GM11168 (cell line): ENCODE results near the gene CRYGD.
"Not testable (repeated sequence)": the region's sequence is repeated elsewhere in the genome, so short reads cannot be mapped to it uniquely, and the experiment has no call there.

Experiments
- in situ Hi-C: fragments of 300-500 bp; cut with MboI; formaldehyde crosslinking; loops from one replicate; pipeline ENCODE4 v1.12.0; 2022; ENCODE audit warnings: low sequenced_read_pairs; ENCODE audit not compliant: unreplicated experiment

CRYGD gene

DNA sequence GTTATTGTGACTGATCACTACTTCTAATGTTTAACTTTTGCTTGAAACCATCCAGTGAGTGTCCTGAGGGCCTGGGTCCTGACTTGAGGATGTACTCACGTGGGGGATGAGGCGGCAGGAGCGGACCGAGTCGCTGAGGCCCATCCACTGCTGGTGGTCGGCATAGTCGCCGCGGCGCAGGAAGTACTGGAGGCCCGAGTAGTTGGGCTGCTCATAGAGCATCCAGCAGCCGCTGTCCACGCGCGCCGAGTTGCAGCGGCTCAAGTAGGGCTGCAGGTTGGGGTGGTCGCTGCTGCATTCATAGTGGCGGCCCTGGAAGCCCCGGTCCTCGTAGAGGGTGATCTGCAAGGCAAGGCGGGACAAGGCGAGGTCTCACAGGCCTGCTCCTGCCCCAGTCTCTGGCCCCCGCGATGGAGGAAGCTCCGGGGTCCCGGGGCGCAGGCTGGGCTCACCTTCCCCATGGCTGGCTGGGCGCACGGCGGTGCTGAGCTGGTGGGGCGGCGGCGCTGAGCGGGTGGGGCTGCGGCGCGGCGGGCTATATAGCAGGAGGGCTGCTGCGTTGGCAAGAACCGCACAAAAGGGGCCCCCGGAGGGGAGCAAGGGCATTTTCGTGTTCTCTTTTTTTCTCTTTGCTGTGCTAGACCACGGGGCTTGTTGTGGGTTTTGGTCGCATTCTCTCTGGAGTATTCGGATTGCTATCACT is at the start of gene CRYGD:
TSS of gene CRYGD (minus strand) at position 512 of the 703 bp plus-strand sequence. CDS start at position 461, 51 bp downstream.
- in situ Hi-C loops, result not testable (repeated sequence)

DNA sequence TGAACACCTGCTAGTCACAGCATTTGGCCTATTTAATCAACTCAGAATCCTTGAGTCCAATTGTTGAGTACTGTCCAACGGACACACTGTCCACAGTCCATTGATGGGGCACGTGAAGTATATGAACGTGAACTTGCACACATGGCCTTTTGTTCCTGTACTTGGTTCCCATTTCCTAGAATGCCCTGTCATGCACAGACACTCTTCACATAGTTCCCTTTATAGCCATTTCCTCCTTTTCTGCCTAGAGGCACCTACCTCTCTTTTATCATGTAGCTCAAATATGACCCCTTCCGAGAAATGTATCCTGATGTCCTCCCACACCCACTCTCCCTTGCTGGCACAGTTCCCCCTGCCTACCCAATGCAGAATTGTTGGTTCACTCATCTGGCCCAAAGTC is 47.8 kb upstream of the CRYGD start:
- in situ Hi-C loops, result no loop called here

DNA sequence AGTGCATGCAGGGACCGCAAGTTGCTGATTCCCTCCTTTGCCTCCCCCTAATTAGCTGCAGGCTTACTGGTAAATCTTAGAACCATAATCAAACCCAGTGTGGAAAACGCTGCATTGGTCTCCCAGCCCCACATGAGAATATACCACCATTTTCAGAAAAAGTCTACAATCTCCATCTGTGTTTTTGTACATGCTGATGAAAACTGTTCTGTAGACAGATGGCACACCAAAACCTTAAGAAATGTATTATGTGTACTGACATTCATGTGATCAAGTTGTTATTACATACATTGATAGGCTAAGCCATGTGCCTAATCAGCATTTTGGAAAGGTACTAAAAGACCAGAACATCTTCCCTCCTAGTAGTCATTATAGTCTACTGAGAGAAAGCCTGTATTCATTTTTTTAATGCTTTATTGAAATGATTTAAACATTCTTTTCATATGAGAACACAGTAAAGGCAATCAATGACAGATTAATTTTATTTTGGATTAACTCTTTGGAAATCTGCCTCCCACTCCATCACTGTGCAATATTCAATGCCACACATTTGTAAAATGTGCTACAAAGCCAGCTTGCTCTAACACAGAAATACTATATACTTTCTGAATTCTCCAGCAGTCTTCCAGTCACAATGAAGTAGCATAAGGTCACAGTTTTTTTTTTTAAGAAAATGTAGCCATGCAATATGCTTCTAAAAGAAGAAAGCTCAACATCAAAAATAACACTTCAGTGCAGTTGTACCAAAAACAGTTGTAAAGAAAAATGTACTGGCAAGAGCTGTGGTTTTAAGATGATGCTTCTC is 40.8 kb upstream of the CRYGD start:
- in situ Hi-C loops, result no loop called here

DNA sequence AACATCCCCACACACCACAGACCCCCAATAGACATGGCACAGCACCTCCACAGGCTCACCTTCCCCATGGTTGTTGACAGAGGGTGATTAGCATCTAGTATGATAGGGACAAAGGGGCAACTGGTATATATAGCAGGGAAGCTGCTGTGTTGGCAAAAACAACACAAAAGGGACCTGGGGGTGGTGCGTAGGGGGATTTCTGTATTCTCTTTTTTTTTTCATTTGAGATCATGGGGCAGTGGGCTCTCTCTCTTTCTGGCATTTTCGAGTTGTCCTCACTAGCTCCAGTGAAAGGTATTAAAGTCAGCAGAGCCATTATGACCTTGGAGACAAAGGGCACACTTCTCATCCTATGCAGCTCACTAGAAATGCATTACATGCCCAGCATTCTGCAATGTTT is 39.2 kb upstream of the CRYGD start, which contains the start of gene CRYGA:
TSS of gene CRYGA (minus strand) at position 101 of the 400 bp plus-strand sequence. CDS start at position 68, 33 bp downstream.
- in situ Hi-C loops, result no loop called here

DNA sequence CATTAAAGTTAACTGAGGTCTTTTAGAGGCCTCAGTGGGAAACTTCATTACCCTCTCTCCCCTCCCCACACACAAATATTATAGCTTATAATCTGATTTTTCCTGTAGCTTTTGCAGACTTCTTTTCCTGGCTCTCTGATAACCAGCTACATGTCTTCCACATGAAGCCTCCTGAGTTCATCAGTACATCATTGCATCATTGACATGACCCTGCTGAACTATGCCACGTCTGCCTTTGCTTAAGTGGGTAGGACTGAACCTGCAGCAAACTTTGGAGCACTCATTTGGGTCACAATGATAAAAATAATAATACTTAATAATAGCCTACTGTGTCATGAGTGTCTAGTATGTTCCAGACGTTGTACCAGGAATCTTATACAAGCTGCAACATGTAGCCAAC is 32.1 kb upstream of the CRYGD start:
- in situ Hi-C loops, result no loop called here

DNA sequence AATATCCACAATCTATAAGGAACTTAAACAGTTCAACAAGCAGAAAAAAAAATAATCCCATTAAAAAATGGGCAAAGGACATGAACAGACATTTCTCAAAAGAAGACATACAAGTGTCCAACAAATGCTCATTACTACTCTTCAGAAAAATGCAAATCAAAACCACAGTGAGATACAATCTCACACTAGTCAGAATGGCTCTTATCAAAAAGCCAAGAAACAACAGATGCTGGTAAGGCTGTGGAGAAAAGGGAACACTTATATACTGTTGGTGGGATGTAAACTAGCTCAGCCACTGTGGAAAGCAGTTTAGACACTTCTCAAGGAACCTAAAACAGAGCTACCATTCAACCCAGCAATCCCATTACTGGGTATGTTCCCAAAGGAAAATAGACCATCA is 28.8 kb upstream of the CRYGD start:
- in situ Hi-C loops, result no loop called here

DNA sequence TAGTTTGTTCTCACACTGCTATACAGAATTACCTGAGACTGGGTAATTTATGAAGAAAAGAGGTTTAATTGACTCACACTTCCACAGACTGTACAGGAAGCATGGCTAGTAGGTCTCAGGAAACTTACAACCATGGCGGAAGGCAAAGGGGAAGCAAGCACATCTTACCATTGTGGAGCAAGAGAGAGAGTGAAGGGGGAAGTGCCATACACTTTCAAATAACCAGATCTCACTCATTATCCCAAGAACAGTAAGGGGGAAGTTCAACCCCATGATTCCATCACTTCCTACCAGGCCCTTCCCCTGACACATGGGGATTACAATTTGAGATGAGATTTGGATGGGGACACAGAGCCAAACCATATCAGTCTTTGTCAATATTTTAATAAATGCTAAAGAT is 26.6 kb upstream of the CRYGD start:
- in situ Hi-C loops, result no loop called here

DNA sequence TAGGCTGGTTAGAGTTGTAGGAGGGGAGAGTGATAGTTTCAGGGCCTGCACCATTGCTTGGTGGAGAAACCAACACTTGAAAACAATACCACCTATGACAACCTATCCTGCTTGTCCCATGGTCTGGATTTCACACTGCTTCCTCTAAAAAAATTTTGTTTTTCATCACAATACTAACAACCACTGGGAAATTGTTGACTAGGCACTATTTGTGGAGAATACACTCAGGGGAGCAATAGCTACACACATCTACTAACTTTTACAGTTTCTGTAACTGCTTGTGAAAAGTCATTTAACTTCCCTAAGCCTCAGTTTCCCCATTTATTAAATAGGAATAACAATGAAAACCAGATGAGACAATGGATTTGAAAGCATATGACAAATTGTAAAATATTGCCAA is 25.8 kb upstream of the CRYGD start:
- in situ Hi-C loops, result no loop called here

DNA sequence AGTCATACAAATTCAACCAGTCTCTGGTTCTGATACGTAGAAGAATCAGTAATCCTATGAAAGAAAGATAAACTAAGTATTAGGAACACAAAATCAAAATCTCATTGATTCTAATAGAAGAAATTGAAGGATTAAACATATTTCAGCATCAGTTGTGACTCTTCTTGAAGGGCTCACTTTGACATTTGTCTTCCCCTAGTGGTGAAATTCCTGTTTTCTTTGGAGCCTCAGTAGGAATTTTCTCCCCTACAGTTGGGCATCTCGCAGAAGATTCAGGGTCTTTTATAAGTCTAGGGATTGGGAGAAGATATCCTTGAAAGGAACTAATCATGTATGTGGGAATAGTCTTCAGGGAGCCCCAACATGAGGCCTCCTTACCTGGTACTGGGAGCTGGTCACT is 24.5 kb upstream of the CRYGD start:
- in situ Hi-C loops, result no loop called here

DNA sequence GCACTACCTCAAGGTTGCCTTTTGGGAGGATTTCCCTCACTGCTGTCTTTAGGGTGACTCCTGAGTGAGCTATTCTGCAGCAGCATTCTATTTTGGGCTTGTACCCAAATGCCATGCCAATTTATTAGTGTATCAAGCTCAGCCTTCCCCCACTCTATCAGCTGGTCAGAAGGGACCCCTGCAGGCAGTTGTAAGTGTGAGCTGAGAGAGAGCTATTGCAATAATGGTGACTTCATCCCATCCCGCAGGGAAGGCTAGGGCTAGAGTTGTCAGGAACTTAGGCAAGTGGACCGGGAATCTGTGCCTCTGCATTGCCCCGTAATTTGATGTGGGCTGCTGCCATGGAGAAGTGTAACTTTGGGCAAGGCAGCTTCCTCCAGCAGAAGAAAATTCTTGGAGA is 23.4 kb upstream of the CRYGD start:
- in situ Hi-C loops, result no loop called here

DNA sequence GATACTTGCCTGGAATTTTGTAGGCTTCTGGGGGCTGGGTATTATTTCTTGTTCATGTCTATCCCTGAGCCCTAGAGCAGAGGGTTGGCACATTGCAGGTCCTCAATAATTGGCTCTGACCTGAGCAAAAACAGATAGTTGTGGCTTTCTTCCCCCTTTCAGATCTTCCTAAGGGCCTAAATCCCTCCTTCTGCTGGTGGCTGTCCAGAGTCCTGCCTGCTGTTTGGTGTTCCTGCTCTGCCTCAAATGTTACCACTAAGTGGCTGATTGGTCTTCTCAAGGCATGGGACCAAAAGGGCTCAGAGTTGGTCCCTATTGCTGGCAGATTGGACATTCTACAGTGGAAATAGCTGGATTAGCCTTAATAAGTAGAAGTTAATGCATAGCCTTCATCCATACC is 22.7 kb upstream of the CRYGD start:
- in situ Hi-C loops, result no loop called here

DNA sequence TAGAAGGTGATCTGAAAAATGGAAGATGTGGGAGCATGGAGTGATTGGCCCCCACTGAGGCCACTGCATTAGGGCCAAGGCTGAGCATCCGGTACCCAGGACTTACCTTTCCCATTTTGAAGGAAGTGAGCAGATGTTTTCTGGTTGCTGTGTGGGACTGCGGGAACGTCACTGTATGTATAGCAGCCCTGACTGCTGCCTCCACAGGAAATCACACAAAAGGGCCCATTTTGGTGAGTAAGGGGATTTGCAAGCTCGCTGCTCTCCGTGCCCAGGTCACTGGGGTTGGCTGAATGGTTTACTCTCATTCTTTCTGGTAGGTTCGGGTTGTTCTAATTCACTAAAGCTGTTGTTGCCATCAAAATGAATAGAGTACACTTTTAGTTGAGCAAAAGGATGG is 21.7 kb upstream of the CRYGD start, which contains the start of gene CRYGB:
TSS of gene CRYGB (minus strand) at position 153 of the 400 bp plus-strand sequence. CDS start at position 115, 38 bp downstream.
- in situ Hi-C loops, result no loop called here

DNA sequence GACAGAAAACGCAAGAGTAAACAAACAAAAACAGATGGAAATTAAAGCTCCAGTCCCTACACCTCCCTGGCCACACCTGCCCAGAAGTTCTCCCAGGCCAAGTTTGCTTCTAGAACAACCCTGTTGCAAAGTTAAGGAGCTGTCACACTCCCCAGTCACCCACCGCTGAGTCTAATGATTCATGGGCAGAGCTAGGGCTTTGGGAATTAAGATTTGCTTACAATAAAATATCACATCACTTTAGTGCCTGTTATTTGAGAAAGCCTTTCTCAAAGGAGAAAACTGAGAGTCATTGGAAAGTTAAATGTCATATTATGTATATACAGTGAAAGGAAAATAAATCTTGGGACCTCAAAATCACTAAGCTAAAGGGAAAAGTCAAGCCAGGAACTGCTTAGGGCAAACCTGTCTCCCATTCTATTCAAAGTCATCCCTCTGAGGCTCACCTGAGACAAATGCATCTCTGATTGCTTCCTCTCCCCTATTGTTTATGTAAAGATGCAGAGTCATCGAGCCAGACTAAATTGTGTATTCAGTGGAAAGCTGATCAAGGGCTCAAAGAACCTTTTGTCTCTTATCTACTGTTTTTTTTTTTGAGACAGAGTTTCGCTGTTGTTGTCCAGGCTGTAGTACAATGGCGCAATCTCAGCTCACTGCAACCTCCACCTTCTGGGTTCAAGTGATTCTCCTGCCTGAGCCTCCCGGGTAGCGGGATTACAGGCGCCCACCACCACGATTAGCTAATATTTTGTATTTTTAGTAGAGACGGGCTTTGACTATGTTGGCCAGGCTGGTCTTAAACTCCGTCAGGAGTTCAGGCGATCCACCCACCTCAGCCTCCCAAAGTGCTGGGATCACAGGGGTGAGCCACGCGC is 18.8 kb upstream of the CRYGD start:
- in situ Hi-C loops, result no loop called here

DNA sequence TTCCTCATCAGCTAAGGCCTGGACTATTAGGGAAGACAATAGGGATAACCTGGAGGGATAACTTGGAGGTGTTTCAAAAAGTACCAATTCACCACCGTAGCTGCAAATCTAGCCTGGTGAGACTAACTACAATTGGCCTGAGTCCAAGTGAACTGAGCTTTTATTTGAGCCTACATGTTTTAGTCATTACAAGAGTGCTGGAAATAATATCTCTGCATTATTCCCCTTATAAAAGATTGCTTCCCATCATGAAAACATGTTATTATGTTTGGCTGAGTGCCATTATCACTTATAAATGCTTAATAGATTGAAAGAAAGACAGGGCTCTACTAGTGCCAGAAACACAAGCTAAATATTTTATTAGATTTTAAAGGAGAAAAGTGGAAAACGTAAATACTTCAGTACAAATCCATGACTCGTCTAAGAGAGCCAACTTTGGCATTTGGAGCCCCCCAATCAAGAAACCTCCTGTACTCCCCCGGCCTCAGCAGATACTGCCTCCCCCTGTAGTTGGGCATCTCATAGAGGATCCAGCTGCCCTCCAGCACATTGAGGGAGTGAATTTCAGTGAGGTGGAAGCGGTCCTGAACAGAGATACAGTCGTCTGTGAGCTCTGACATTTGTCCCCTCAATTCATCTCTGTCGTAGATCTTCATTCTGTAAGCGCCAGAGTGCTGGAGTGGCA is 18.1 kb upstream of the CRYGD start:
- in situ Hi-C loops, result no loop called here

DNA sequence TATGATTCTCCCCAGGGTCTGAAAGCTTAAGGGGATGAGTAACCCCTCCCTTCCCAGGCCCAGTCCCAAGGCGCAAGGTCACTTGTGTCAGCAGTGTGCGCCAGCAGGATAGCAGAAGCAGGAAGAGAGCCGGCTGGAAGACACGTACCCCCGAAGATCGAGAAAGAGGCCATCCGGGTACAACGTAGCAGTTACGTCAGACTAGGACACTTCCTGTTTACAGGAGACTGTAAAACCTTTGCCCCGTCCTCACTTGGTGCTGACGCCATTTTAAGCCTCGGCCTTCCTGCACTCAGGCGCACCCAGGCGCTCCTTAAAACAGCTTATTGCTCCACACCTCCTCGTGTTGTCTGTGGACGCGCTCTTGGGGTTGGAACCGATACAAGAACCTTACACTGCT is 15.1 kb upstream of the CRYGD start:
- in situ Hi-C loops, result no loop called here

DNA sequence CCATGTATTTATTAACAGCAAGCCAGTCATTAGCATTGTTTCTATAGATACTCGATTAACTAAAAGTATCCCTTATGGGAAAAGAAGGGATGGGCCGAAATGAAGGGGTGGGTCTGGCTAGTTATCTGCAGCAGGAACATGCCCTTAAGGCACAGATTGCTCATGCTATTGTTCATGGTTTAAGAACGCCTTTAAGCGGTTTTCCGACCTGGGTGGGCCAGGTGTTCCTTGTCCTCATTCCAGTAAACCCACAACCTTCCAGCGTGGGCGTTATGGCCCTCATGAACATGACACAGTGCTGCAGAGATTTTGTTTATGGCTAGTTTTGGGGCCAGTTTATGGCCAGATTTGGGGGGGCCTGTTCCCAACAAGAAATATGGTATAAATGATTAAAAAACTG is 14.0 kb upstream of the CRYGD start:
- in situ Hi-C loops, result not testable (repeated sequence)

DNA sequence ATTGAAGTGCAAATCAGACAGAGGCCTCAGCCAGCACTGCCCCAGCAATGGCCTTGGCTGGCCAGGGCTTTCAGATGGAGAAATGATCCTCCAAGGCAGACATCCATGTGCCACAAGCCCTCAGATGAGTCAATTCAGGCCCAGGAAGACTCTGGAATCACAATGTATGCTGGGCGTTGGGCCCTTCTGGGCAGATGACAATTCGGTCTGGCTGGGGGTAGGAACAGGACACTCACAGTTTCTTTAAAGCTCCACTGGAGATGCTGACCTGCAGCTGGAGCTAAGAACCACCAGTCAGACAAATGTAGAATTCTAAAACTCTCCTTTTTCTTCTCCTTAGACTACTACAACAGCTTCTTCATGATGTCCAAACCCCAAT is 12.4 kb upstream of the CRYGD start:
- in situ Hi-C loops, result no loop called here

DNA sequence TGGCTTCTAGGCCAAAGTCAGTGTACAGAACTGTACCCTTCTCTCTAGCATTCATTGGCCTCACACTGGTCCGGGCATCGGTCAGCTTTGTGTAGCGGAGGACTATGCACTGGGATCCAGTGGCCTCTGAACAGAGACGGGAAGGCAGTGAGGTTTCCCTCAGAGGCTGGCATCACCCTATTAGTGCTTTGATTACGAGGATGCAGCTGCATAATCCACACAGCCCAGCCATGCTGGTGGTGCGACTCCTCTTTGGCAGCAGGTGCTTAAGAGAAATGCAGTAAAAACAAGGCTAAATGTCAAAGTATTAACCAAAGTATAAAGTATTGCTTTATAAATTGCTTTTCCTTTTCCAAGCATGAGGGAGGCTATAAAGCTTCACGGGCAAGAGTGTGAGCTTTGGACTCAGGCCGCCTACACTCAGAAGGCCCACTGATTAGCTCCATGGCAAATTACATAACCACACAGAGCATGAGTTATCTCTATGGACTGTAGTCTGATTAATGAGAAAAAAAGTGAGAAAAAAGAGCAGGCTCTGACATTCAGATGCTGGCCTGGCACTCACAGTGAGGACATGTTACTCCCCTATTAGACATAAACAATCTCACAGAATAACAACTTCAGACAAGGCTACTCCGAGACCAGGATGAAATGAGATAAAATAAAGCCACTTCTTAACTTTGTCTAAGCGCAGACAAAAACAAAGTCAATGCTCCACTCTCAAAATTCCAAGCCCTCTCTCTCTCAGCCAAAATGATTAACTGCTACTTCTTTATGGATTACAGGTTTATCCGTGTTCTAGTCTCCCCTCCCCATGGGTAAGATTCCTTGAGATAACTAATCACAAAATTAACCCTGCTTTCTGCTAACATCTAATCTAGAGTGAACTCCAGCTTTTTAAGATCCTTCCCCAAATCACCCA is 11.7 kb upstream of the CRYGD start:
- in situ Hi-C loops, result no loop called here
